HepG2 (cell line): ENCODE results near the gene ZFP36L2. TPM values are rescaled to one million over a fixed set of nuclear protein-coding genes. Genes with fewer than 3 reads are reported as not detected.
A peak's percentile ranks its signal among the peaks of the same experiment; 100 is the strongest.

Experiments
- BRF2 ChIP-seq: sonication (generic); formaldehyde crosslinking; IDR thresholded peaks from 2 replicates; pipeline ENCODE4 v1.8.1; 2022; ENCODE audit warnings: mild to moderate bottlenecking, missing genetic modification reagents
- HNF4G ChIP-seq, 2 experiments: sonication (generic) in 1 of 2; formaldehyde crosslinking in 1 of 2; IDR thresholded peaks; 2 replicates each; pipeline versions ENCODE4 v1.4.0 to v1.6.1; 2011 to 2020; ENCODE audit warnings: borderline replicate concordance in 2 of 2, low read depth in 2 of 2, mild to moderate bottlenecking in 2 of 2, low read length in 1 of 2, missing genetic modification reagents in 1 of 2, moderate library complexity in 1 of 2
- JUN ChIP-seq: sonication (generic); formaldehyde crosslinking; IDR thresholded peaks from 2 replicates; pipeline ENCODE4 v1.4.0; 2020; ENCODE audit warnings: mild to moderate bottlenecking, missing genetic modification reagents
- NFE2 ChIP-seq: sonication (generic); formaldehyde crosslinking; IDR thresholded peaks from 2 replicates; pipeline ENCODE4 v1.4.0; 2020; ENCODE audit warnings: missing genetic modification reagents
- NFKBIZ ChIP-seq: IDR thresholded peaks from 2 replicates; pipeline ENCODE4 v1.6.1; 2018; ENCODE audit warnings: missing genetic modification reagents, missing compliant biosample characterization
- ZBTB34 ChIP-seq: sonication (generic); formaldehyde crosslinking; IDR thresholded peaks from 2 replicates; pipeline ENCODE4 v1.8.0; 2022; ENCODE audit warnings: mild to moderate bottlenecking, missing genetic modification reagents
- ZBTB40 ChIP-seq, 2 experiments: fragments of 450-650 bp in 1 of 2; sonication (generic) in 1 of 2; formaldehyde crosslinking in 1 of 2; IDR thresholded peaks; 2 replicates each; pipeline versions ENCODE4 v1.6.1 to v1.8.0; 2016 to 2022; ENCODE audit warnings: antibody characterized with exemption in 1 of 2, mild to moderate bottlenecking in 1 of 2, missing genetic modification reagents in 1 of 2
- ZBTB7A ChIP-seq: sonication (generic); formaldehyde crosslinking; IDR thresholded peaks from 2 replicates; pipeline ENCODE4 v1.8.0; 2022; ENCODE audit warnings: mild to moderate bottlenecking, missing genetic modification reagents
- ZC3H4 ChIP-seq: sonication (generic); formaldehyde crosslinking; IDR thresholded peaks from 2 replicates; pipeline ENCODE4 v1.4.0; 2020; ENCODE audit warnings: missing genetic modification reagents, borderline replicate concordance
- ZFX ChIP-seq: sonication (generic); formaldehyde crosslinking; IDR thresholded peaks from 2 replicates; pipeline ENCODE4 v1.4.0; 2020; ENCODE audit warnings: mild to moderate bottlenecking, low read depth, missing genetic modification reagents, moderate library complexity
- ZNF512 ChIP-seq: sonication (generic); formaldehyde crosslinking; IDR thresholded peaks from 2 replicates; pipeline ENCODE4 v1.4.0; 2020; ENCODE audit warnings: mild to moderate bottlenecking, missing genetic modification reagents
- ZNF782 ChIP-seq: sonication (generic); formaldehyde crosslinking; IDR thresholded peaks from 2 replicates; pipeline ENCODE4 v1.4.0; 2020; ENCODE audit warnings: missing genetic modification reagents, mild to moderate bottlenecking, borderline replicate concordance
- polyA plus RNA-seq, 8 experiments: library from polyadenylated mRNA; depleted of rRNA in 3 of 8; stranded (reverse) in 7 of 8; unstranded in 1 of 8; fragments of >200 nt; fragmentation: Illumina TruSeq in 4 of 8; extraction: Trizol in 4 of 8; gene quantifications; 2 replicates each; pipeline versions ENCODE4 v1.2.1 to v1.2.3, GENCODE V29; 2011 to 2016; ENCODE audit warnings: low read depth in 4 of 8, missing spikeins in 1 of 8, mixed read lengths in 1 of 8; ENCODE audit not compliant: insufficient read depth in 1 of 8
- total RNA-seq, 5 experiments: library from RNA; depleted of rRNA; stranded (reverse); fragments of >200 nt; fragmentation: Illumina TruSeq; extraction: Trizol; gene quantifications; 2 replicates each; pipeline ENCODE4 v1.2.3, GENCODE V29; 2016; ENCODE audit warnings: low read depth in 1 of 5

The ZFP36L2 gene
- total and polyA plus RNA-seq, 2 of the 13 experiments (the other 11 are each of a cell fraction or from before 2014, with no cell fraction given), result 11.2 to 21.8 TPM

GRCh38 chr2:43227830-43228281 is 1.4 kb upstream of the ZFP36L2 start (continued):
- TF ChIP-seq ZBTB40 (IDR thresholded peaks at IDR 0.05) (no peak), ZBTB40 (CRISPR knock-in tag; IDR thresholded peaks at IDR 0.05) (no peak), ZNF782 (CRISPR knock-in tag) (0 out of 2 replicates have a peak, but pooled peaks have one; percentile 20), NFKBIZ (CRISPR knock-in tag) (0 out of 2 replicates have a peak, but pooled peaks have one; percentile 6), ZBTB34 (CRISPR knock-in tag) (peak; percentile 41; the same call in 1 of the 2 replicates), ZC3H4 (CRISPR knock-in tag) (peak; percentile 38; the same call in 1 of the 2 replicates), JUN (CRISPR knock-in tag) (peak; percentile 74; the same call in 1 of the 2 replicates), ZBTB7A (CRISPR knock-in tag) (peak; percentile 74), ZFX (peak; percentile 39; the same call in 1 of the 2 replicates), NFE2 (no peak), HNF4G (IDR thresholded peaks at IDR 0.05; ENCODE audit: borderline replicate concordance, low read depth, low read length) (0 out of 2 replicates have a peak, but pooled peaks have one; percentile 14), HNF4G (CRISPR knock-in tag; IDR thresholded peaks at IDR 0.05; ENCODE audit: borderline replicate concordance, low read depth) (no peak), BRF2 (CRISPR knock-in tag) (no peak; the same call in 1 of the 2 replicates), ZNF512 (CRISPR knock-in tag) (no peak)
